Duodenal mucosa (tissue), 2 donors: ENCODE data around the gene POLR3A.

Experiments
- H3K27ac ChIP-seq: one replicate; pipeline ENCODE4 v1.7.0; 2013; ENCODE audit warnings: low read depth, low read length
- H3K27me3 ChIP-seq, 2 donors: one replicate each; pipeline ENCODE4 v1.7.0; 2013; ENCODE audit warnings: low read length in 2 of 2, control low read depth in 1 of 2; ENCODE audit not compliant: insufficient read depth in 2 of 2, control insufficient read depth in 1 of 2
- H3K36me3 ChIP-seq, 2 donors: one replicate each; pipeline ENCODE4 v1.7.0; 2013; ENCODE audit warnings: low read length in 2 of 2, control low read depth in 1 of 2; ENCODE audit not compliant: insufficient read depth in 2 of 2, control insufficient read depth in 1 of 2
- H3K4me1 ChIP-seq, 2 donors: one replicate each; pipeline ENCODE4 v1.7.0; 2013; ENCODE audit warnings: low read length in 2 of 2, control low read depth in 1 of 2; ENCODE audit not compliant: insufficient read depth in 2 of 2, control insufficient read depth in 1 of 2
- H3K4me3 ChIP-seq, 2 donors: one replicate each; pipeline ENCODE4 v1.7.0; 2013; ENCODE audit warnings: low read length in 2 of 2, low read depth in 1 of 2
- H3K9ac ChIP-seq, 2 donors: one replicate each; pipeline ENCODE4 v1.7.0; 2013; ENCODE audit warnings: low read length in 2 of 2, low read depth in 1 of 2
- H3K9me3 ChIP-seq, 2 donors: one replicate each; pipeline ENCODE4 v1.7.0; 2013; ENCODE audit warnings: low read length in 2 of 2, control low read depth in 1 of 2; ENCODE audit not compliant: control insufficient read depth in 1 of 2

Gene POLR3A

DNA sequence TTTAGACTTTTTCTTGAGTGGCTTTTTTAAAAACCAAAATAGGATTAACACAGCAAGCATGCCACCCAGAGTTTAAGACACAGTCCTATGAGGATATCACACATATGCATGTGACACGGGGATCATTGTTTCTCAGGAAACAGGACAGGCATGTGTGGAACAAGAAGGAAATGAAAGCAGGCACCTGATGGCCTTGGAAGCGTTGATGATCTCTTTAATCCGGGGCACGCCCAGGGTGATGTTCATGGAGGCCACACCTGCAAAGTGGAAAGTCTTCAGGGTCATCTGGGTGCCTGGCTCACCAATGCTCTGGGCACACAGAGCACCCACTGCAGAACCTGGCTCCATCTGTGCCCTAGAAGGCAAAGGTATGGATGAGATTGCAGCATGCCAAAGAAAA, 44.3 kb downstream of the POLR3A start:
- H3K9ac ChIP-seq = no peak overlapping the region
- H3K9me3 ChIP-seq = no peaks in the 10 kb centered on the region
- no peak overlapping the region for H3K27ac ChIP-seq
- H3K36me3 ChIP-seq = peaks cover 68 to 92% of the 10 kb centered on the region in 2 donors
- no peaks in the 10 kb centered on the region for H3K27me3 ChIP-seq
- H3K4me1 ChIP-seq = no peaks in the 10 kb centered on the region
- no peak overlapping the region for H3K4me3 ChIP-seq

DNA sequence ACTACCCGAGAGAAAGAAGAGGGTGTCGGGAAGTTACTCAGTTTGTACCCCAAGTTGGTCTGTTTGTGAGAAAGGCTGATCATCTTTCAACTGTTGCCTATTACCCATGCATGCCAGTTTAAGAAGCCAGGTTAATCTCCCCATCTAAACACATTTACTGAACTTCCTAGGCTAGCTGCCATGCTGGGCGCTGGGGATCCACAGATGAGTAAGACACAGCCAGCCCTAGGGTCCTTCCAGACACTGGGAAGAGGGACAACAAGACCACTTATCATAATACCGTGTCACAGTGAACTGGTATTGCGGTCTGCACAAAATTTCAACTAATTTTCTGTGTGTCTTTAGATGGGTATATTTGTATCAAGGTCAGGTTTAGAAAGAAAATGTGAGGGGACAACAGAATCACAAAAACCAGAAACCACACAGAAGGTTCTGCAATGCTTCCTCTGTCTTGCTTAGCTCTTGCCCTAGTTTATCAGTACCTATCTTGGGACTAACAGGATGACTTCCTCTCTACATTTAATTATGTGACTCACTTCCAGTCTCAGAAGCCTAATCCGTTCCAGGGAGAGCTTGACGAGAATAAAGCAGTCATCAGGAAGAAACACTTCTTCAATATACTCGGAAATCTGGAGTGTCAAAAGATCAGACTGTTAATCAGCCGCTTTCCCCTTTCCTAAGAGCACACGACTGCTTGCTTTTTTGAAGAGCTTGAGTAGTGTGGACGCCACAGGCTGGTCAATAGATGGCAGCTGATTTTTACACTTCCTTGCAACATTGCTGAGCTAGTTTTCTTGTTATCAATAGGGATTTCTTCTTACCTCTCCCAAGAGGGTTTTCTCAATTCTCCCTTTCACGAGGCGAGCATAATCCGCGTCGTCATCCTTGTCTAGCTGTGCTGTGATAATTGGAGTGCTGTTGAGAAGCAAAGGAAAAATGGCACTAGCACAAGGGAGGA, 45.7 kb downstream of the POLR3A start:
- H3K27ac ChIP-seq = no peak overlapping the region
- no peak overlapping the region for H3K9ac ChIP-seq
- H3K9me3 ChIP-seq = no peaks in the 10 kb centered on the region
- peaks cover 69 to 92% of the 10 kb centered on the region in 2 donors for H3K36me3 ChIP-seq
- no peaks in the 10 kb centered on the region for H3K27me3 ChIP-seq
- no peaks in the 10 kb centered on the region for H3K4me1 ChIP-seq
- H3K4me3 ChIP-seq = no peak overlapping the region

DNA sequence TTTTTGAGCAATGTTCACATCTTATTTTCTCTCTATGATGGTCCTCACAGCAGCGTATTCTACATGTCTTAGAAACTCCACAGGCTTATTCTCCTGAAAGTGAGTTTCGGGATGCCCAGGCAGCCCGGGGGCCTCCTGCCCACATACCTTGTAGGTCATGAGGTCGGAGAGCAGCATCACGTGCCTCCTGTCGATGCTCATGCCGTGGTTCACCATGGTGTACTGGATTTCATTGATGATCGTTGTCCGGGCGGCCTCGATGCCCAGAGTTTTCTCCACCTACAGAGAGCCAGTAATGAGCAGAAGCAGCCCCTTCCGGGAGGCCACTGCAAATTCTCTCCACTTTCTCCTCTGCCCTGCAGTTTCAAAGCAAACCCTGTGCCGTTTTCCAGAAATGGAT, 48.0 kb downstream of the POLR3A start:
- peaks cover 60 to 93% of the 10 kb centered on the region in 2 donors for H3K36me3 ChIP-seq
- H3K27ac ChIP-seq = no peak overlapping the region
- no peaks in the 10 kb centered on the region for H3K4me1 ChIP-seq
- H3K9ac ChIP-seq = no peak overlapping the region
- H3K27me3 ChIP-seq = no peaks in the 10 kb centered on the region
- no peaks in the 10 kb centered on the region for H3K9me3 ChIP-seq
- no peak overlapping the region for H3K4me3 ChIP-seq

DNA sequence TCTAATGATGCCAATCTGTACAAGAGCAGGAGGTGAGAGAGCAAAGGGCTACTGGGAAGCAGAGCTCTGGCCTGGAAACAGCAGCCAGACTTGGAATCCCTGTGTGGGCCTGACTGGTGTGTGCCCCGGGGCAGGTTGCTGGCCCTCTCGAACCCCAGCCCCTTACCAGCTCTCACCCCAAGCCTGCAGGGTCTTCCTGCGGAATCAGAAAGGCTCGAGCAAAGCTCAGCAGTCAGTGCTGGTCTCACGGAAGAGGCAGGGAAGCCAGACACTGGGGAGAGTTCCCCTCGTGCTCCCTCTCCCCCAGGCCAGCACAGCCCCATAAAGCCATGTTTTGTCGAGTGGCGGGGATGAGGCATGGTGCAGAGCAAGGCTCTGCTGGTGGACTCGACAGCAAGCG, 50.1 kb downstream of the POLR3A start:
- no peaks in the 10 kb centered on the region for H3K9me3 ChIP-seq
- H3K27me3 ChIP-seq = no peaks in the 10 kb centered on the region
- H3K36me3 ChIP-seq = peaks cover 44 to 77% of the 10 kb centered on the region in 2 donors
- H3K9ac ChIP-seq = no peak overlapping the region
- H3K27ac ChIP-seq = no peak overlapping the region
- H3K4me3 ChIP-seq = no peak overlapping the region
- peaks cover 0 to 4% of the 10 kb centered on the region in 2 donors for H3K4me1 ChIP-seq

DNA sequence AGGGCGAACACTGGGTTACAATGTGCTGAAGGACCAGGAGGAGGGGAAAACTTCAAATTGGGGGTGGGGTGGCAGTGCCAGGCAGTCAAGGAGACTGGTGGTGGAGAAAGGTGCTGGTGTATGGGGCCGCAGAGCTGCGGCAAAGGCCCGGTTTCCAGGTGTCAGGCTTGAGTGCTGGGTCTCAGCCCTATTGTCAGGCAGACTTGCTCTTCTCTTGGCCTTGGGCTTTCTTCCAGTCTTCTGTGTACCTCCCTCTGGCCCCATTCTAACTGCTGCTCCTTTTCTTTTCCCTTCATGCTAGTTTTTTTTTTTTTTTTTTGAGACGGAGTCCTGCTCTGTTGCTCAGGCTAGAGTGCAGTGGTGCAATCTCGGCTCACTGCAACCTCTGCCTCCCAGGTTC, 51.0 kb downstream of the POLR3A start:
- no peak overlapping the region for H3K4me3 ChIP-seq
- H3K27me3 ChIP-seq = no peaks in the 10 kb centered on the region
- H3K4me1 ChIP-seq = peaks cover 0 to 4% of the 10 kb centered on the region in 2 donors
- no peak overlapping the region for H3K27ac ChIP-seq
- no peak overlapping the region for H3K9ac ChIP-seq
- no peaks in the 10 kb centered on the region for H3K9me3 ChIP-seq
- H3K36me3 ChIP-seq = peaks cover 39 to 69% of the 10 kb centered on the region in 2 donors

DNA sequence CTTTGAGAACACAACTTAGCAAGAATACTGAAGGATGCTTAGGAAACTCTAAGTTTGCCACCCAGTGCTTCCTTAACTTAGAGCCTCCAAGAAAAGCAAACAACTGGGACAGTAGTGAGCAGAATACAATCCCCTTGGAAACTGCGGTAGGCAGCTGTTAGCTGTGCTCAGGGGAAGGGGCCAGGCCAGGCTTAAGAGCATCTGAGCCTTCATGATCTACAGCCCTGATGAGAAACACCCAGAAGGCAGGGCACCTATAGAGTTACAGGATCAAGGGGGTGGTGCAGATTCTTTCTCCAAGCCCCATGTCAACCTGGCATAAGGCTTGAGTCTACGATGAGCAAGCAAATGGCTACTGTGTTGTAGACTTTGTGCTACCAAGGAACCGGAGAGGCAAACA, 51.4 kb downstream of the POLR3A start:
- H3K9ac ChIP-seq = no peak overlapping the region
- H3K4me1 ChIP-seq = peaks cover 0 to 4% of the 10 kb centered on the region in 2 donors
- H3K27ac ChIP-seq = no peak overlapping the region
- no peaks in the 10 kb centered on the region for H3K9me3 ChIP-seq
- no peaks in the 10 kb centered on the region for H3K27me3 ChIP-seq
- peaks cover 34 to 64% of the 10 kb centered on the region in 2 donors for H3K36me3 ChIP-seq
- no peak overlapping the region for H3K4me3 ChIP-seq

DNA sequence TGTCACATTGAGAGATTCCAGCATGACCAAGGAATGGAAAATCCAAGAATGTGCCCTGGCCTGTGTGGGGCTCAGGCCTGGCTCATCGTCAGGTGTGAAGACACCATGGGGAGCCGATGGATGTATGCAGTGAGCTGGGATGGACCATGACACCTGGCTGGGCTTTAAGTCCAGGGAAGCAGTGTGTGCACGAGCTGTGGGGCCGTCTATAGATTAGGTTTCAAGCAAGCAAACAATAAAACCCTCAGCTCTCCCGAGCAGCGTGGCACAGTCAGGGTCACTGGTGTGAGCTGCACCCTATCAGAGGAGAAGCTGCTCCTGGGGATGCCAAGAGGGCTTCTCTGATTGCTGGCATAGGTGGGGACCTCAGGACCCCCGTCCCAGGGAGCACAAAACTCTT, 52.3 kb downstream of the POLR3A start:
- Histone ChIP-seq H3K27ac (no peak overlapping the region), H3K4me1 (peaks cover 0 to 4% of the 10 kb centered on the region in 2 donors), H3K9ac (no peak overlapping the region), H3K9me3 (no peaks in the 10 kb centered on the region), H3K36me3 (peaks cover 26 to 55% of the 10 kb centered on the region in 2 donors), H3K4me3 (no peak overlapping the region), H3K27me3 (no peaks in the 10 kb centered on the region)

DNA sequence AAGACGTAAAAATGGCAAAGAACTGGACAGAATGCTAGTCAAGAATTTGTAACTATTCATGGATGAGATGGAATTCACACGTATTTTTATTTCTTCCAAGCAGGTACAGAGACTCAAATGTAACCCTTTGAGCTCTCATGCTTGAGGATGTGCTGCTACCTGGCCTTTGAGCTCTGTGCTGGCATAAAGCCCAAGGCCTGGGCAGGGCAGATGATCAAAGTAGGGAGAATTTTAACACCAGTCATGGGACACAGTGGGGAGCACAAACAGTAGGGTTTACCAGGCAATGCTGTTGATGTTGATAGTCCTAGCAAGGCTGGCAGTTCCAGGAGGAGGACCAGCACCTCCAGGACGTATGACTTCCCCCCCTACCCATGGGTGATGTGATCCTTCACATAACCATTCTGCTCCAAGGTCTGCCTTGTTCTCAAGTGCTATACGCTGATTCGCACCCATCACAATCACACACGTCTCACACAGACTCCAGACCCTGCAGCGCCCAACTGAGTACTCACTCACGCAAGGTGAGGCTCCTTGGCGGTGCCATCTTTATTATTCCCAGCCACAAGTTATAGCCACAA, 54.1 kb downstream of the POLR3A start:
- no peak overlapping the region for H3K27ac ChIP-seq

DNA sequence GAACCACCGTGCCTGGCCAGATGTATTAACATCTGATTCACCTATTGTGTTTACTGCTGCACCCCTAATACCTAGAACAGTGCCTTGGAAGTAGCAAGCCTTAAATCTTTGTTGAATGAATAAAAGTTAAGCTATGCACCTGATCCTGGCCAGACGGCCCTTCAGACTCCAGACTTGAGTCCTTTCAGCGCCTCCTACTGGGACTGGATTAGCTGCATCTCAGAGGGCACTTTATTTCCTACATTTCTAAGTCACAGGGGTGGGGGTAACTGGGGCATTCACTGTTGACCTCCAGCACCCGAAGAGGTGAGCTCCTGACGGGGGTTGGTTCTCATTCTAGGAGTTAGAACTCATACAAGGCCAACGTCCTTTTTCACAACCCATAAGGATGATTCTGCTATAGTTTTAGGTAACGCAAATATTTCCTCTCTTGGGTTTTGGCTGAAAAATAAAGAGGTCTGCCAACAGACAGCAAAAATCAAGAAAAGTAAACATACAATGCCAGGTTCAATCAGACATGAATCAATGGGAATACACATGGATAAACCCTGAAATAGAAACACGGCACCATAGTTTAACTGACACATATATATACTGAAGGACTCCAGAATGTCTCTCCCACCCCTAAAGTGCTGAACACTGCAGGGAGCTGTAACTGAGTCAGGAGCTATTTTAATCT, 54.8 kb downstream of the POLR3A start:
- Histone ChIP-seq H3K9me3 (no peaks in the 10 kb centered on the region), H3K27me3 (no peaks in the 10 kb centered on the region), H3K9ac (no peak overlapping the region), H3K36me3 (peaks cover 13 to 33% of the 10 kb centered on the region in 2 donors), H3K27ac (no peak overlapping the region), H3K4me1 (peaks cover 0 to 4% of the 10 kb centered on the region in 2 donors), H3K4me3 (no peak overlapping the region)

More for the DNA sequence above, 54.1 kb downstream of the POLR3A start:
- Histone ChIP-seq H3K4me1 (peaks cover 0 to 4% of the 10 kb centered on the region in 2 donors), H3K9ac (no peak overlapping the region), H3K9me3 (no peaks in the 10 kb centered on the region), H3K27me3 (no peaks in the 10 kb centered on the region), H3K4me3 (no peak overlapping the region), H3K36me3 (peaks cover 20 to 40% of the 10 kb centered on the region in 2 donors)

DNA sequence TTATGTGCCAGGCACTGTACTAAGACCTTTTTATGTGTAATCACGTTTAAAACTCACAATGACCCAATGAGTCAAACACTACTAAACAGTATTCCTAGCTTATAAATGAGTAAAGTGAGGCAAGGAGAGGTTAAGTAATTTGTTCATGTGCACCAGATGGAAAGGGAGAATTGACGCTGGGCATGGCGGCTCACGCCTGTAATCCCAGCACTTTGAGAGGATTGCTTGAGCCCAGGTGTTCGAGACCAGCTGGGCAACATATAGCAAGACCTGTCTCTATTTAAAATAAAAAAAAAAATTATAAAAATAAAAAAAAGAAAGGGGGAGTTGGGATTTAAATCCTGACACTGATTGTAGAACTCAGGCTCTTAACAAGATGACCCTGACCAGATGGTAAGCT, 56.0 kb downstream of the POLR3A start:
- Histone ChIP-seq H3K9me3 (no peaks in the 10 kb centered on the region), H3K4me1 (peaks cover 0 to 4% of the 10 kb centered on the region in 2 donors), H3K36me3 (peaks cover 8 to 23% of the 10 kb centered on the region in 2 donors), H3K27me3 (no peaks in the 10 kb centered on the region), H3K27ac (no peak overlapping the region), H3K4me3 (no peak overlapping the region), H3K9ac (no peak overlapping the region)
